Stimulated activated CD4-positive, alpha-beta T cell treated with anti-CD3 and anti-CD28 coated beads, Interleukin-1b, Interleukin-23, amount 100 ng/mL, for 48 hours (primary cell): Measurements from ENCODE around the gene LRRC2.
A peak's percentile ranks its signal among the peaks of the same experiment; 100 is the strongest.
"Not testable (repeated sequence)": the region's sequence is repeated elsewhere in the genome, so short reads cannot be mapped to it uniquely, and the experiment has no call there.

Source experiments
- DNase-seq: peaks from one replicate; pipeline ENCODE4 v3.0.0-alpha.2; 2020

Gene LRRC2

DNA sequence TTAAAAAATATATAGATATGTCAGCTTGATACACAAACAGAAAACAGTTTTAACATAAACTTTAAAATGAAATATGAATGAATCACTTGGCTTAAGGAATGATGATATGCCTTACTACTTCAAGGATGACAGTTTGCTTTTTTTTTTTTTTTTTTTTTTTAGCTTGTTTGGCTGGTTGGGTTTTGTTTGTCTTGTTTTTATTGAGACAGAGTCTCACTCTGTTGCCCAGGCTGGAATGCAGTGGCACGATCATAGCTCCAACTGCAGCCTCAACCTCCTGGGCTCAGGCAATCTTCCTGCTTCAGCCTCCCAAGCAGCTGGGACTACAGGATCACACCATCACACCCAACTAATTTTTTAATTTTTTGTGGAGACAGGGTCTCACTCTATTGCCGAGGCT is 14.5 kb downstream of the LRRC2 start:
- DNase-seq = no peak

DNA sequence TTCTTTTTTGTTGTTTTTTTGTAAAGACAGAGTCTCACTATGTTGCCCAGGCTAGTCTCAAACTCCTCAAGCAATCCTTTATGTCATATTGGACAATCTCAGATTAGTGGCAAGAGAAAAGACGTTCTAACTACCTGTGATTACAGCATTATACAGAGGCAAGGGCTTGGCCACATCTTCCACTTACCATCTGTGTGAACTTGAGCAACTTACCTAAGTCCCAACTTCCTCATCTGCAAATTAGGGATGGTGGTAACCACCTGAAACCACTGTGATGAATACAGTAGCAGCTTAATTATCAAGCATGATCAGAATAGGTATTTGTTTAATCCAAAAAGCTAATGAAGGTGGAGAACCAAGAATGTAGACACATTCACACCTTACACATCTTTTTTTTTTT is 16.1 kb downstream of the LRRC2 start:
- DNase-seq = no peak

DNA sequence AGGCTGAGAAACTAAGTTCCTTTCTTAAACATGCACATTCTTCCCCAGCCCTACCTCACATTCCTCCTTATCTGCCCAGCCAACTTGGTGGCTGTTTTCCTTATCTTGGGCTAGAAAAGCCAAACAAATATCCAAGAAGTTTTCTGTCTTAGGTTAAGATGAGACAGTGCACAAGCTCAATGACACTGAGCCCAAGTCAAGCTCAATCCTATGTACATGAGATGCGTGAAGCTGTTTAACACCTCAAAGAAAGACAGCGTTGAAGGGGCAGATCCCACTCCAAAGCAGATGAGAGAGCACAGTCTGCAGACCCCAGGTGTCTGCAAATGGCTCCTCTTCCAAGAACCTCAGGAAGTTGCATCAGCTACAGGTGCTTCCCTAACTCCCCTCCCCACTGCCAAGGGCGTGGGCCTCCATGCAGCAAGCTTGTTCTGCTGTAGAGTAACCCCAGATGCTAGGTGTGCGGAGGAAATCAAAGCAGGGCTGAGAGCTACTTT is 16.6 kb downstream of the LRRC2 start:
- DNase-seq = no peak

DNA sequence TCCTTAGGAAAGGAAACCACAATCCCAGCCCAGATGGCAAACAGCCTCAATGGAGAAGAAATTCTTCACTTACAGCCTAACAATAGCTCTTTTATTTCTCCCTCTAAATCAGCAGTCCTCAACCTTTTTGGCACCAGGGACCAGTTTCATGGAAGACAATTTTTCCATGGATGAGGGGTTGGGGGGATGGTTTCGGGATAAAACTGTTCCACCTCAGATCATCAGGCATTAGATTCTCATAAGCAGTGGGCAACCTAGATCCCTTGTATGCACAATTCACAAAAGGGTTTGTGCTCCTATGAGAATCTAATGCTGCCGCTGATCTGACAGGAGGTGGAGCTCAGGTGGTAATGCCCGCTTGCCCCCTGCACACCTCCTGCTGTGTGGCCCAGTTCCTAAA is 17.5 kb downstream of the LRRC2 start:
- DNase-seq = not testable (repeated sequence)

DNA sequence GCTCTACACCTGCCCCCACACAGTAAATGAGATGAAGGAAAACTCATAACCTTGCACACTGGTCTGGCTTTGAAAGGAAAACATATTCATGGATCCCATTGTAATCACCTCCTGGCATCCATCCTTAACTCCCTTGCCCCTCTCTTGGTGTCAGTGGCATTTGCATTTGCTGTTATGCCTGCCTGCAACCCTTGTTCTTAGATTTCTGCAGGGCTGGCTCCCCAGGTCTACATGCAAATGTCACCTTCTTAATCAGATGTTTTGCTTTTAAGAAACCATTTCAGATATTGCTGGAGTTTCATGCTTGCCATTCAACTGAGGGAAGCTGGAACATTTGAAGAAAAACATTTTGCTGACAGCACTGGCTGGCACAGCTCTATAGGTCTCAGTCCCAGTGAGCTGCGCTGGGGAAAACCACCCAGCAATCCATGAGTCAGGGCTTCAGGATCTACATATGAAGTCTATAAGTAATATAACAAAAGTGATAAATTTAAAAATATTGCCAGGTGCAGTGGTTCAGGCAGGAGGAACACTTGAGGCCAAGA is 19.1 kb downstream of the LRRC2 start:
- DNase-seq = no peak

DNA sequence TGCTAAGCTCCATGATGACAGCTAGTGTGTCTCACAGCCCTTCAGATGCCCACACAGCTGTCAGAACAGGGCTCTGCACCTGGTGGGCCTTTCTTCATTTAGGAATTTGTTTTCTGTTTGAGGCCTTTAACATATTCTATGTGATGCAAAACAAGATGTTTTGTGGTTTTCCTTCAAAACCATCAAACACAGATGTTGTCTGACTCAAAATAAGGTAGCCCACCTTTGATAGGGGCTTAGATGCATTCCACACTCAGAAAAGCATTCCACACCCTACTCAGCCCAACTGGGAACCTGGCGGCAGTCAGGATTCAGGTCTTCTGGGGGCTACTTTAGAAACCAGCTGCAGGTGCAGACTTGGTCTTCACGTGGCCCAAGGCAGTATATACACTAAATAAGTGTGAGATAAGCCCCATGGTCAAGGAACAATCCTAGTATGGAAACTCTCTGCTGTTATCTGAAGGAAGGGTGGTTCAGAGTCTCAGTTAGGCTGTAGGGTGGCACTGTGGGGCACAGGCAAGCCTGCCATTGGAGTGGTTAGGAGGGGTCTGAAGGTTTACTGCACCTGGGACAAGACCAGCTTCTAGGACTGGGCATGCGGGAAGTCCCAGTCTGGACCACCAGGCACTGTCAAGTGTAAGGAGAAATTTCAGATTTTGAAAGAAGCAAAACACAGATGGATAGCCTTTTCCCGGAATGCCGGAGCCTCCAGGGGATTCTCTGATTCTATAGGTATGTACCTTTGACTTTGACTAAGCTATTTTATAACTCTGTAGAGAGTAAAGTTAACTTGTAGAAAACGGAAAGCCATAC is 20.1 kb downstream of the LRRC2 start:
- DNase-seq = no peak

DNA sequence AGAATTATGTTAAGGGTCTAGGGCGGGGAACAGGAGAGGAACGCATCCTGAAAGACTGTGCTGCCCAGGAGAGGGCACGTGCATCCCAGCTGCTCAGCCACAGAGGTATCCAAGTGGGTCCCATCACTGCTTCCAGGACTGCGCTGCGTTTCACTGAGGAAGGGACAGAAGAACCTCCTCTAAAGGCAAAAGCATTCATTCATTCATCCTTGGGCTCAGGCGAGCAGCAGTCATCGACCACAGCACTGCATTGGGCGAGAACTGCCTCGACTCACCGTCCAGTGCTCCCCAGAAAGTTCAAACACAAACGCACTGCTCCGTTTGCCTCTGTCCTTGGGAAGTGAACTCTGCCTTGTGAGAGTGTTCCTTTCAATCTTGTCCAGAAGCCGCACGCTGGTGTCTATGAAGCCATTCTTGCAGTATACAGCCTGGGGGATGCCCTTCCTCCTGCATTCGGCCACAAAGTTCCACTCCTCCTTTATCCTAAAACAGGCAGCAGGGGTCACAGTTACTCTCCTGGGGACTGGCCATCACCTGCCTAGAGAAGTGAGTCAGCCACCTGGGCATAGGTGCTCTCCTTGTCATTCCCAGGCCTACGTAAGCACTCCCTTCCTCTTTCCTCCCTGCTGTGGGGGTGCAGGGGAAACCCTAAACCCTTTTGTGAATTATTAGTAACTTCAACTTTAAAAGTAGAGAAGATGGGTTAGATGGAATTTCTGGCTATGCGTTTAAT is 21.2 kb downstream of the LRRC2 start:
- DNase-seq = no peak

DNA sequence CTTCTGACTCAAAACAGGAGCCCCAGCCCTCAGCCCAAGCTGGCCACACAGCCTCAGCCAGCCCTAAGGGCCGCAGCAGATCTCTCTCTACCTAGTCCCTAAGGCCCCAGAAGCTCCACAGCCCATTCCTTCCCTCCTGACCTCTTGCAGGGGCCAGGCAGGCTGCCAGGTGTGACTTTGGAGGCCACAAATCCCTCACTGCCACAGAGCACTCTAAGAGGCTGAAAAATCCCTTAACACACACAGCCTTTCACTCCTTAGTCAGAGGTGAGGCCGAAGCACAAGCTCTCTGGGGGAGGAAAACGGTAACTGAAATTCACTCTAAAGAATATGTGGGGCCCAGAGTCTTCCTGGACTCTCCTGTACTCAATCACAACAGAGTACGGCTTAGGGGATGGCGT is 23.3 kb downstream of the LRRC2 start:
- no peak for DNase-seq

DNA sequence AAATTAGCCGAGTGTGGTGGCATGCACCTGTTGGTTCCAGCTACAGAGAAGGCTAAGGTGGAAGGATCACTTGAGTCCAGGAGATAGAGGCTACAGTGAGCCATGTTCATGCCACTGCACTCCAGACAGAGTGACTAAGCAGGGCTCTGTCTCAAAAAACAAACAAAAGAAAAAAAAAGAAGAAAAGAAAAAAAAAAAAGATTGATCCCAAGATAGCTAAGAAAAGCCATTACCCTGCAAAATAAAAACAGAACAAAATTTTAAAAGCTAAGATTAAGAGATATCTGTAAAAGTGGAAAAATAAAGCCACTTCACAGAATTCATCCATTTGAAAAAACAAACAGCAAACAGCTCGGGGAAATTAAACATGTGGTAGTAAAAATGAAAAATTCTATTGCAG is 23.8 kb downstream of the LRRC2 start:
- DNase-seq = no peak

DNA sequence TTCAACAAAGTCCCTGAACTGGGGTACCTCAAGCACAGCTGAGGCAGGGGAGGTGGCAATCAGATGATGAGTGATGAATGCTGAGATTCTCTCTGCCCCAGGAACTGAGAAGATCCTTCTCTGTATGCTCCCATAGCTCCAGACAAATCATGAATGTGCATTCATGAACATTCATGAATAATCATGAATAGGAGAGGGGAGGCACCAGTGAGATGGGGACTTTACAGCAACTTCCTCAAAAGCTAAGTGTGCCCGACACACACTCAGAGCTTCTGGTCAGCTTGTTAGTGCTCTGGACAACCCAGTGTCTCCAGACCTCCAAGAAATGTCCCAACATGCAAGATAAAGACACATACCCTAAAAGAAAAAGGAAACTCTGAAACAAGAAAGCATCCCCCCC is 24.3 kb downstream of the LRRC2 start:
- no peak for DNase-seq

DNA sequence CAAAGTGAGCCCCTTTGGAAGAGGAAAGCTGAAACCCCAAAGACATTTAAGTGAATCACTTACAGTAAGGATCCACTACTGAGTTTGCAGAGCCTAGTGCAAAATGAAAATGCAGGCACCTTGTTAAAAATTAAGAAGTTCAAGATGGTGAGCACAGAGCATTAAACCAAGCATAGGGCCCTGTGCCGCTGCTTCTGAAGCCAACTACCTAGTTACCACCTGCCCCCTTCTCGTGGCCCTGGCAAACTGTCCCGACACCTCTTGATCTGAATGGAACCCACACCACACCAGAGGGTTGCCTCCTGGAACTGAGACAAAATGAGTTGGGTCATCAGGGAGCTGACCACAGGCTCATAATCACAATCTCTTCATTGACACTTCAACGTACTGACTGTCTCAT is 25.6 kb downstream of the LRRC2 start:
- no peak for DNase-seq

DNA sequence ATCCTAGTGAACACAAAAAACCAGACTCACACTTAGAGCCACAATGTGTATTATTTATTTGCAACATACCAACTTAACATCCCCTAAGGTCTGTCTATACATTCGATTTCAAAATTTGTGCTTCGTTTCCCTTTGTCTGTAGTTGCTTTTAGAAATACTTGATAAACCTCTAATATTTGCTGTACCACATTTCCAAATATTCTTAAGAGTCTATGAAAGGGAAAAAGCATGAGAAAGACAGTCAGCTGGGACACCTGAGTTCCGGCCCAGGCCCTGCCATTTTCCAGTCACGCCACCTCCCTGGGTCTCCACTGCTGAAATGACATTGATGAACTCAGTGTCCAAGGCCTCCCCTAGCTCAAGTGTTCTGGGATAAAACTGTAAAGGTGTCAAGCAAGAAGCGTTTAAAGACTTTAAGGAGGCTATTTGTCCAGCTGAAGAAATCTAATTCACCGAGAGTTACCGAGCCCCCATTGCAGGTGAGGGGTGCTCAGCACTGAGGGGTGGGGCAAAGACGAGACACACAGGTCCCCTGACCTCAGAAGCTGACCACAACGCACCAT is 26.6 kb downstream of the LRRC2 start:
- DNase-seq = no peak

DNA sequence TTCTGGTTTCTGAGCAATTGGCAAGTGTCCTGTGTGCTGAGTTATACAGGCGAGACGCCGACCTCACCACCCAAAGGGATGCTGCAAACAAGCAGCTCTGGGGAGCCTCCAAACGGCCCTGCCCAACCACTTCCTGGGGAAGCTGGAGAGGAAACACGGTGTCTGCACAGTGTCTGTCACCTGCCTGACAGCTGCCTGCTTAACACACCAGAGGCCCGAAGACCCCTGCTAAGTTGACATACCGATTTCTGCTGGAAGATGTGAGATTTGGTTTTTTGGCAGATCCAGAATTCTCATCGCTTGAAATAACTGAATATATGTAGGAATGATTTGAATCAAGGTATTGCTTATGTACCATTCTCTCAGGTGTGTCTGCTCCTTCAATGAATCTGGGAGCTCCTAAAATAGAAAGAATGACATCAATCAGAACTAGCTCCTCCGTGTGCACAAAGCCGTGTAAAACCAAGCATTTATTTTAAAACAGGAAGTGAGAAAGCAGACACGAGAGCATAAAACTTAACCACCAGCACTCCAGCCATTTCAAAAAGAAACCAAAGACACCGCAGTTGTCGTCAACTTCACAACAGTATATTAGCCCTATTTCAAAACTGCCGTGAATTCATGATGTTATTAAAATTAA is 27.2 kb downstream of the LRRC2 start:
- peak; percentile 76 for DNase-seq

DNA sequence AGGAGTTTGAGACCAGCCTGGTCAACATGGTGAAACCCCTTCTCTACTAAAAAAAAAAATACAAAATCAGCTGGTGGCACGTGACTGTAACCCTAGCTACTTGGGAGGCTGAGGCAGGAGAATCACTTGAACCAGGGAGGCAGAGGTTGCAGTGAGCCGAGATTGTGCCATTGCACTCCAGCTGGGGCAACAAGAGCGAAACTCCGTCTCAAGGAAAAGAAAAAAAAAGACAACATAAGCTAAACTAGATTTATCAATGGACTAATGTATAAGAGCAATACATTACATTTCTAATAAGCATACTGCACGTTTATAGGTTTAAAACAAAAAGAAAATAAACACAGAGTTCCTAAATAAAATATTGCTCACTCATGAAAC is 27.7 kb downstream of the LRRC2 start:
- not testable (repeated sequence) for DNase-seq

DNA sequence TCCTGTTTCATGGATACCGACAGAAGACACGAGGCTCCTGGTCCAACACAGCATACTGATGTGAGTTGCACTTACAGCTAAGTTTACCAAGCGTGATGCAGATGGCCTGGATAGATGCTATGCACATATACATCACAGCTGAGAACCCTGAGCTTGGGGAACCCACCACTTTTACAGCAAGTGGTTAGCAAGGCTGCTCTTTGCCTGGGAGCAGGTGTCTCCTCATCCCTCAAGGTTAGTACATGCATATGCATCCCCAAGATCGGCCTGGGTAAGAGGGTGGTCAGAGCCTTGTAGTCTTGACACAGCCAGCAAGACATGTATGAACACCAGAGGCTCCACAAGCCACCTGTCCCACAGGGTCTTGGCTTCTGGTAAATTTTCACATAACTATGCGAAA is 28.3 kb downstream of the LRRC2 start:
- DNase-seq = no peak

DNA sequence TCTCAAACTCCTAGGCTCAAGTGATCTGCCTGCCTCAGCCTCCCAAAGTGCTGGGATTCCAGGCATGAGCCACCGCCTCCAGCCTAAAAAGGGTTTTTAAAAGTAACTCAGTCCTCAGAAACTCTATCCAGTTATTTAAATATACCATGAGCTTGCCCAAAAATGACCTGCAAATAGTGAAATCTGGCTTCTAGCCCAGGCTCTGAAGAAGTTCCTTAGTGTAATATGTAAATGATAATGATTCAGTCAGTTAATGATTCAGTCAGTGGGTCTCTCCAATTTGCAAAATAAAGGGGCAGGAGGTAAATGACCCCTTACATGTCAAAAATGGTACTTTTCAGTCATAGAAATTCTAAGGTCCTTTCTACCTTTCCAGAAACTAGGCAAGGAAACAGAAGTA is 28.8 kb downstream of the LRRC2 start:
- DNase-seq = no peak

DNA sequence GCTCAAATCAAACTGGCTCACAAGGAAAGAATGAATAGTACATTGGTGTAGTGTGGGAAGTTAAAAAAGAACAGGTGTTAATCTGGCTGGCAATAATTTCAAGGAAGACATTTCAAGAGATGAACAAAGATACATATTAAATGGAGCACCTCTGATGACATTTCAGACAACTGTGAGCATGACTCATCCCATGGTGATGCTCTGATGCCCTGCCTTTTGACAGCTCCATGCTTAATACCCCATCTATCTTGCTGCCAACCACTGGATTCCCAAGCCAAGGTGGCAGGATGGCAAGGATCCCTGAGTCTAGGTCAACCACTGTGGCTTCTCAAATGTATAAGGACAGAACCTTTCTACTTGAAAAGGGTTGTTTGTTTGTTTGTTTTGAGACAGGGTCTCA is 29.3 kb downstream of the LRRC2 start:
- no peak for DNase-seq

DNA sequence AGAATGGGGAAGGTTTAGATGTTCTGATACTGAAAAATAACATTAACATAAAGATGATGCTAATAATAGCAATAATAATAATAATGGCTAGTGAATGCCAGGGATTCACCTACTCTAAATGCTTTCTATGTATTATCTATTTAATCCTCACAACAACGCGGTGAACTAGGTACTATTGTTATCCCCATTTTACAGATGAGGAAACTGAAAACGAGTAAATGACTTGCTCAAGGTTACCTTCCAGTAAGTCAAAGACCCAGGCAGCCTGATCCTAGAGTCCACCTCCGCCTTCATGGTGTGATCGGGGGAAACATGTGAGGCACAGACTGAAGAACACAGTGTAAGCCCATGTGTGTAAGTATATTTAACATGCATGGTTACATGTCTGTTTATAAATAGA is 30.4 kb downstream of the LRRC2 start:
- no peak for DNase-seq

DNA sequence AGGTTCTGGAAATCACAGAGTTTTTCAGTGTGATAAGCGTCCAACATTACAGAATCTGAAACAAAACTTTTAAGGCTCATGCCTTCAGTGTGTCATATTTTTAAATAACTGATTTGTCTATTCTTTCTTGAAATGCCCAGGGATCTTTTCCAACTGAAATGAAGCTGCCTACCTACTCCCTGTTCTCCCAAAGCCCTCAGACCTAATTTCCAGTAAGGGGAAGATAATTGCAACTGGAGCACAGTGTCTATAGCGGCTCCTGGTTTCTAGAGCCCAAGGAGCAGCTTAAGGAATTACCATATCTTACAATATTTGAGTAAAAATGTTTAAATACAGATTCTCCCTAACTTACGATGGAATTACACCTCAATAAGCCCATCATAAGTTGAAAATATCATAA is 33.0 kb downstream of the LRRC2 start:
- no peak for DNase-seq

DNA sequence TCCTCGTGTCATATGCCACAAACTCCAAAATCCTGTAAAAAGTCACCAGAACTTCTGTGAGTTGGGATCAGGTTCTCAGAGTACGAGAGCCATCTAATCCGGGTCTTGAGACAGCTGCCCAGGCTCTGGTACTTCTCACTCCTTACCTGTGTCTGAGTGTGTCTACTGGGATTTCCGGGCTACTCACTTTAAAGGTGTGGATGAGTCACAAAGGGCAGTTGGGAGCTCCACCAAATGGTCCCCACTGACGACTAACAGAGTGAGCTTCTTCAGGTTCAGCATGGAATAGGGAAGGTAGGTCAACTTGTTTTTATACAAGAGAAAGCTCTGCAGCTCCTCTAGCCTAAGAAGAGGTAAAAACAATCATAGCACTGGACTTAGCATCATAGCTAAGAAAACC is 38.9 kb downstream of the LRRC2 start:
- no peak for DNase-seq

DNA sequence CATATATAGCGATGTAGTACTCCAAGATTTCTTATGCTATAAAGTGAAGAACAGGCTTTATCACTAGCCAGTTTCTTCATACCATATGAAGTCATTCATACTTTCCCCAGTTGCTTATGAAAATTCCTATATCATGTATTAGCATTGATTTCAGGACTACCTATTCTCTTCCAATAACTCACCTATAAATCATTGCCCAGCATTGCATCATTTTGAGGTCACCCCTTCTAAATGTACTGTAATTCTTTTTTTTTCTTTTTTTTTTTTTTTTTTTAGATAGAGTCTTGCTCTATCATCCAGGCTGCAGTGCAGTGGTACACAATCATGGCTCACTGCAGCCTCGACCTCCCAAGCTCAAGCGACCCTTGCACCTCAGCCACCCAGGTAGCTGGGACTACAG is 41.3 kb downstream of the LRRC2 start:
- no peak for DNase-seq

DNA sequence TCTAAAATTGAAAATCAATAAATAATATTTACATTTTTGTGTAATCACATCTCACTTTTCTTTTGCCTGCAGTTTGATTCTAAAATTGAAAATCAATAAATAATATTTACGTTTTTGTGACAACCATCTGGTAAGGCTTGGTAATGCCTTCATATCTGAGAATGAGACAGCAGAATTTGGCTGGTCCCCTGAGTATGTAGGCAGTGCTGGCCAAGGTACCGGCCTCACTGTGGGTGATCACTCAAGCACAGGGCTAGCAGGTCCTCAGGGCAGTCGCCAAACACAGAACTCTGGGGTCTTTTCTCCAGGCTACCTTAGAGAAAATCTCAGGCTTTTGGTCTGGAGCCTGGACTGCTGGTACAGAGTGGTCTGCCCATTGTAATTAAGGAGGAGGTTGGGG is 42.1 kb downstream of the LRRC2 start:
- DNase-seq = no peak

DNA sequence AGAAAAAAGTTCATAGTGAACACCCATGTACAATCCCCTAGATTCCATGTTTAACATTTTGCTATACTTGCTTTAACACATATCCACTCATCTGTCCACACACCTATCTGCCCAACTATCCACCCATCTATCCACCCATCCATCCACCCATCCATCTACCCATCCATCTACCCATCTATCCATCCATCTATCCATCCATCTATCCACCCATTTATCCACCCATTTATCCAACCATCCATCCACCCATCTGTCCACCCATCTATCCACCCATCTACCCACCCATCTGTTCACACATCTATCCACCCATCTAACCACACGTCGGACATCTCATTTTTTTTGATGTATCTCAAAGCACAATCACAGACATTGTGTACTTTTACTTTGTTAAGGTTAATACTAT is 42.5 kb downstream of the LRRC2 start:
- no peak for DNase-seq
